HCT116 (cell line): ENCODE results near the gene HMGB3. TPM values are rescaled to one million over a fixed set of nuclear protein-coding genes. Genes with fewer than 3 reads are reported as not detected.

Experiments used
- ATAC-seq: fragments of 200-7000 bp; cut with Tn5 transposase; 2 replicates; pipeline ENCODE4 v1.9.1; 2020; ENCODE audit warnings: mild to moderate bottlenecking, moderate library complexity
- BruUV-seq: library from RNA; stranded (reverse); fragments of 400-500 nt; replicated peaks from 2 replicates; lab custom pipeline; 2021; lab: Mats Ljungman, UMichigan
- CTCF ChIA-PET: fragments of 300-600 bp; sonication (Branson Sonifier 250); formaldehyde crosslinking; loops from one replicate; lab custom pipeline; 2021; ENCODE audit warnings: antibody characterized with exemption; lab: Charles Lee
- POLR2A ChIA-PET: fragments of 300-600, 350-600 bp; sonication (Branson Sonifier 250); formaldehyde crosslinking; loops from one replicate; lab custom pipeline; 2021; ENCODE audit warnings: antibody characterized with exemption; lab: Charles Lee
- RAD21 ChIA-PET, 2 experiments: fragments of 300-600 bp; sonication (Branson Sonifier 250); formaldehyde crosslinking; loops; one replicate each; lab custom pipeline; 2023; ENCODE audit warnings: low total read pairs in 2 of 2; ENCODE audit not compliant: uncharacterized antibody in 2 of 2, unreplicated experiment in 2 of 2, low non-redundant PET in 1 of 2; lab: Charles Lee
- DNase-seq: peaks from one replicate; pipeline ENCODE4 v3.0.0-alpha.2; 2010; ENCODE audit warnings: low read depth, low spot score
- H2AFZ ChIP-seq: fragments of 200-600 bp; shearing (Covaris generic), sonication (generic); 2 replicates; pipeline ENCODE4 v1.6.1; 2017; ENCODE audit warnings: low read depth, mixed run types, mixed read lengths, antibody characterized with exemption, low read length; ENCODE audit not compliant: poor library complexity, severe bottlenecking
- H3K27ac ChIP-seq: 2 replicates; pipeline ENCODE4 v1.5.1; 2012; ENCODE audit warnings: low read depth, low read length
- H3K27me3 ChIP-seq: fragments of 200-600 bp; sonication (generic); 2 replicates; pipeline ENCODE4 v1.6.1; 2016; ENCODE audit warnings: mixed run types, low read length, mixed read lengths; ENCODE audit not compliant: insufficient read depth
- H3K36me3 ChIP-seq, 2 experiments: fragments of 200-500 bp in 1 of 2; fragments of 200-600 bp in 1 of 2; sonication (Bioruptor generic) in 1 of 2; sonication (generic) in 1 of 2; 2 replicates each; pipeline versions ENCODE4 v1.5.1 to v1.6.1; 2014 to 2016; ENCODE audit warnings: low read length in 2 of 2, inconsistent platforms in 1 of 2, mixed read lengths in 1 of 2, mixed run types in 1 of 2; ENCODE audit not compliant: insufficient read depth in 2 of 2, control insufficient read depth in 1 of 2
- H3K4me1 ChIP-seq, 2 experiments: fragments of 200-600 bp in 1 of 2; sonication (generic) in 1 of 2; 2 replicates each; pipeline versions ENCODE4 v1.5.1 to v1.6.1; 2012 to 2017; ENCODE audit warnings: low read length in 2 of 2, inconsistent platforms in 1 of 2, mild to moderate bottlenecking in 1 of 2, mixed read lengths in 1 of 2, mixed run types in 1 of 2, moderate library complexity in 1 of 2; ENCODE audit not compliant: insufficient read depth in 2 of 2, control insufficient read depth in 1 of 2
- H3K4me2 ChIP-seq: fragments of 200-600 bp; sonication (generic); 2 replicates; pipeline ENCODE4 v1.6.1; 2017; ENCODE audit warnings: mixed run types, low read length, mixed read lengths
- H3K4me3 ChIP-seq, 2 experiments: fragments of 200-600 bp in 1 of 2; sonication (generic) in 1 of 2; replicated peaks in 1 of 2; 2 replicates each; pipeline ENCODE4 v1.5.1; 2011 to 2016; ENCODE audit warnings: low read length in 2 of 2, control low read depth in 1 of 2, low read depth in 1 of 2, mild to moderate bottlenecking in 1 of 2, mixed read lengths in 1 of 2, mixed run types in 1 of 2
- H3K79me2 ChIP-seq: fragments of 200-600 bp; sonication (generic); 2 replicates; pipeline ENCODE4 v1.6.1; 2017; ENCODE audit warnings: mild to moderate bottlenecking, mixed run types, low read length, moderate library complexity, mixed read lengths; ENCODE audit not compliant: insufficient read depth
- H3K9ac ChIP-seq: fragments of 200-600 bp; sonication (generic); 2 replicates; pipeline ENCODE4 v1.6.1; 2016; ENCODE audit warnings: low read length, mixed read lengths
- H3K9me2 ChIP-seq: fragments of 200-600 bp; sonication (generic), shearing (Covaris generic); 2 replicates; pipeline ENCODE4 v1.6.1; 2017; ENCODE audit warnings: mixed run types, mild to moderate bottlenecking, moderate library complexity; ENCODE audit not compliant: insufficient read depth
- H3K9me3 ChIP-seq, 2 experiments: fragments of 200-500 bp in 1 of 2; fragments of 200-600 bp in 1 of 2; sonication (Bioruptor generic) in 1 of 2; sonication (generic) in 1 of 2; 2 replicates each; pipeline ENCODE4 v1.6.1; 2014 to 2017; ENCODE audit warnings: low read length in 2 of 2, mixed read lengths in 2 of 2, inconsistent platforms in 1 of 2, low read depth in 1 of 2, mild to moderate bottlenecking in 1 of 2, mixed run types in 1 of 2, moderate library complexity in 1 of 2; ENCODE audit not compliant: control insufficient read depth in 1 of 2, insufficient read depth in 1 of 2
- H4K20me1 ChIP-seq: fragments of 200-600 bp; sonication (generic), shearing (Covaris generic); 2 replicates; pipeline ENCODE4 v1.6.1; 2017; ENCODE audit warnings: mixed run types, mild to moderate bottlenecking, moderate library complexity; ENCODE audit not compliant: insufficient read depth
- ATF3 ChIP-seq: IDR thresholded peaks from 2 replicates; pipeline ENCODE4 v1.6.1; 2012
- CBX3 ChIP-seq: IDR thresholded peaks from 2 replicates; pipeline ENCODE4 v1.6.1; 2012; ENCODE audit warnings: low read depth
- CEBPB ChIP-seq: IDR thresholded peaks from 2 replicates; pipeline ENCODE4 v1.6.1; 2012; ENCODE audit warnings: low read depth
- CTCF ChIP-seq, 3 experiments: fragments of 200-600 bp in 1 of 3; sonication (generic) in 1 of 3; IDR thresholded peaks in 2 of 3; conservative IDR thresholded peaks in 1 of 3; 2 replicates each; pipeline ENCODE4 v1.5.1; 2012 to 2017; ENCODE audit warnings: low read depth in 2 of 3, low read length in 2 of 3, antibody characterized with exemption in 1 of 3, borderline replicate concordance in 1 of 3, control low read depth in 1 of 3, mild to moderate bottlenecking in 1 of 3, mixed read lengths in 1 of 3, mixed run types in 1 of 3, moderate library complexity in 1 of 3; ENCODE audit not compliant: insufficient read depth in 1 of 3
- ELF1 ChIP-seq: IDR thresholded peaks from 2 replicates; pipeline ENCODE4 v1.6.1; 2012; ENCODE audit warnings: low read depth, borderline replicate concordance
- EZH2 ChIP-seq: fragments of 200-600 bp; sonication (generic); IDR thresholded peaks from 2 replicates; pipeline ENCODE4 v1.6.1; 2017; ENCODE audit warnings: antibody characterized with exemption, mixed run types
- EZH2phosphoT487 ChIP-seq: fragments of 200-600 bp; IDR thresholded peaks from 2 replicates; pipeline ENCODE4 v1.6.1; 2018; ENCODE audit warnings: antibody characterized with exemption, borderline replicate concordance
- FOSL1 ChIP-seq: IDR thresholded peaks from 2 replicates; pipeline ENCODE4 v1.6.1; 2012; ENCODE audit warnings: low read depth
- JUND ChIP-seq: IDR thresholded peaks from 2 replicates; pipeline ENCODE4 v1.6.1; 2012
- MAX ChIP-seq: IDR thresholded peaks from 2 replicates; pipeline ENCODE4 v1.6.1; 2012
- POLR2A ChIP-seq: IDR thresholded peaks from 2 replicates; pipeline ENCODE4 v1.7.0; 2011; ENCODE audit warnings: borderline replicate concordance; ENCODE audit not compliant: insufficient read depth, insufficient read length; ENCODE audit errors: extremely low read depth
- POLR2AphosphoS5 ChIP-seq: IDR thresholded peaks from 2 replicates; pipeline ENCODE4 v1.6.1; 2011; ENCODE audit warnings: mild to moderate bottlenecking, low read depth, low read length, moderate library complexity
- RAD21 ChIP-seq: IDR thresholded peaks from 2 replicates; pipeline ENCODE4 v1.6.1; 2012; ENCODE audit warnings: low read depth, mild to moderate bottlenecking
- REST ChIP-seq: IDR thresholded peaks from 2 replicates; pipeline ENCODE4 v1.6.1; 2012; ENCODE audit warnings: low read depth
- SIN3A ChIP-seq: IDR thresholded peaks from 2 replicates; pipeline ENCODE4 v1.6.1; 2012; ENCODE audit warnings: low read depth
- SP1 ChIP-seq: IDR thresholded peaks from 2 replicates; pipeline ENCODE4 v1.6.1; 2012; ENCODE audit warnings: low read depth
- YY1 ChIP-seq: IDR thresholded peaks from 2 replicates; pipeline ENCODE4 v1.6.1; 2011; ENCODE audit warnings: low read length, low read depth, moderate library complexity, mild to moderate bottlenecking; ENCODE audit not compliant: insufficient replicate concordance; ENCODE audit errors: extremely low read depth
- ZBTB33 ChIP-seq: IDR thresholded peaks from 2 replicates; pipeline ENCODE4 v1.6.1; 2011; ENCODE audit warnings: mild to moderate bottlenecking, low read length, moderate library complexity; ENCODE audit not compliant: insufficient replicate concordance; ENCODE audit errors: extremely low read depth
- ZFX ChIP-seq: fragments of 450-650 bp; IDR thresholded peaks from 2 replicates; pipeline ENCODE4 v1.6.1; 2017
- ZNF274 ChIP-seq: fragments of 200-500 bp; sonication (Bioruptor generic); IDR thresholded peaks from 2 replicates; pipeline ENCODE4 v1.6.1; 2014; ENCODE audit warnings: mild to moderate bottlenecking, low read depth, low read length, inconsistent platforms
- intact Hi-C: fragments of 100-400 bp; cut with micrococcal nuclease; formaldehyde crosslinking; loops from 2 replicates; pipeline ENCODE4 v1.10.0; 2022
- total RNA-seq: library from RNA; stranded (reverse); gene quantifications from one replicate; pipeline ENCODE4 v1.2.1, GENCODE V29; 2021; ENCODE audit not compliant: unreplicated experiment

HMGB3 gene
- total RNA-seq, 1 experiment from 2014 or later = 116 TPM

GRCh38 chrX:150955590-150955989 is 27.5 kb upstream of the HMGB3 start:
- H3K79me2 ChIP-seq = no peaks in the 10 kb centered on the region
- H3K27me3 ChIP-seq = no peaks in the 10 kb centered on the region
- ChIA-PET CTCF (no interaction called here), RAD21 (no interaction called here), POLR2A (no interaction called here)
- no peak overlapping the region for H2AFZ ChIP-seq
- DNase-seq = no peak
- H3K9me3 ChIP-seq = no peaks in the 10 kb centered on the region
- no peaks in the 10 kb centered on the region for H4K20me1 ChIP-seq
- no peaks in the 10 kb centered on the region for H3K4me1 ChIP-seq
- no peaks in the 10 kb centered on the region for H3K9me2 ChIP-seq
- no TSS peak for BruUV-seq
- H3K36me3 ChIP-seq = no peaks in the 10 kb centered on the region
- no peak for TF ChIP-seq ZFX
- TF ChIP-seq ZNF274 = no peak
- no peak for TF ChIP-seq CEBPB
- no peak for TF ChIP-seq POLR2A
- no peak for TF ChIP-seq FOSL1
- no peak for TF ChIP-seq REST
- TF ChIP-seq POLR2AphosphoS5 = no peak
- TF ChIP-seq EZH2phosphoT487 = no peak
- TF ChIP-seq RAD21 = no peak
- TF ChIP-seq ATF3 = no peak
- TF ChIP-seq EZH2 = no peak
- TF ChIP-seq CBX3 = no peak
- TF ChIP-seq ZBTB33 = no peak
- no peak for TF ChIP-seq MAX
- TF ChIP-seq YY1 = no peak
- no peak for TF ChIP-seq SIN3A
- TF ChIP-seq JUND = no peak
- no peak for TF ChIP-seq CTCF (IDR thresholded peaks at IDR 0.05 in 2 of 3, conservative IDR thresholded peaks at IDR 0.05 in 1 of 3; ENCODE audit: borderline replicate concordance in 1 of 3, insufficient read depth in 1 of 3, low read depth in 2 of 3, low read length in 2 of 3)
- TF ChIP-seq ELF1 = no peak
- TF ChIP-seq SP1 = no peak
- no peak overlapping the region for H3K27ac ChIP-seq
- intact Hi-C loops = no loop called here
- no peak overlapping the region for H3K4me2 ChIP-seq
- ATAC-seq = no peak
- no peak overlapping the region for H3K9ac ChIP-seq
- no peak overlapping the region for H3K4me3 ChIP-seq
